Erythroblast (primary cell): ENCODE measurements around the gene KCNK16.

Experiments used
- GATA1 ChIP-seq: IDR thresholded peaks from 2 replicates; pipeline ENCODE4 v1.6.1; 2011; ENCODE audit warnings: low read depth, mild to moderate bottlenecking, control low read depth, low read length, moderate library complexity
- POLR2A ChIP-seq: IDR thresholded peaks from 2 replicates; pipeline ENCODE4 v1.6.1; 2011; ENCODE audit warnings: mild to moderate bottlenecking, low read length

- no peak for TF ChIP-seq POLR2A
- no peak for TF ChIP-seq GATA1
Measured at GRCh38 chr6:39314273-39314795, 8.2 kb downstream of the KCNK16 start, which contains the start of gene KCNK17.
